Measurements from ENCODE around the gene EDARADD. TPM values are rescaled to one million over a fixed set of nuclear protein-coding genes. Genes with fewer than 3 reads are reported as not detected.

Gene EDARADD
- total RNA-seq, 1 donor from 2014 or later = 1.4 TPM

- Mint-ChIP-seq H3K4me3 (no peak overlapping the region), H3K36me3 (no peaks in the 10 kb centered on the region), H3K27me3 (ENCODE audit: insufficient read depth, low read depth) (peaks cover 8% of the 10 kb centered on the region), H3K9me3 (no peaks in the 10 kb centered on the region), H3K27ac (no peak overlapping the region), H3K4me1 (no peaks in the 10 kb centered on the region)
- H4K20me1 ChIP-seq (ENCODE audit: low read depth) = no peaks in the 10 kb centered on the region
- no peak overlapping the region for H3K4me3 ChIP-seq
- H3K27me3 ChIP-seq = no peaks in the 10 kb centered on the region
- H3K4me2 ChIP-seq = no peak overlapping the region
- no peak overlapping the region for H3K27ac ChIP-seq
- H2AFZ ChIP-seq (replicated peaks) = no peak overlapping the region
- DNase-seq (ENCODE audit: low spot score) = no peak
- H3K9me3 ChIP-seq (ENCODE audit: low read depth) = no peaks in the 10 kb centered on the region
- H3K79me2 ChIP-seq (ENCODE audit: low read depth) = no peaks in the 10 kb centered on the region
- no peak for TF ChIP-seq CTCF (IDR thresholded peaks at IDR 0.05)
- TF ChIP-seq EZH2phosphoT487 (IDR thresholded peaks at IDR 0.05) = no peak
- no peak for TF ChIP-seq EZH2 (IDR thresholded peaks at IDR 0.05)
- H3K36me3 ChIP-seq = no peaks in the 10 kb centered on the region
- H3K4me1 ChIP-seq = no peaks in the 10 kb centered on the region
- no peaks in the 10 kb centered on the region for H3F3A ChIP-seq (ENCODE audit: low read depth)
- H3K9ac ChIP-seq = no peak overlapping the region
Measured at GRCh38 chr1:236421022-236421421, 26.9 kb downstream of the EDARADD start.

GRCh38 chr1:236421850-236422516 lies 27.9 kb downstream of the EDARADD start:
- DNase-seq (ENCODE audit: low spot score) = no peak
- Histone ChIP-seq H3K9ac (no peak overlapping the region), H2AFZ (replicated peaks) (no peak overlapping the region), H3K4me2 (no peak overlapping the region), H3K27me3 (no peaks in the 10 kb centered on the region), H3K27ac (no peak overlapping the region), H3K4me1 (no peaks in the 10 kb centered on the region), H3K36me3 (no peaks in the 10 kb centered on the region), H3K9me3 (ENCODE audit: low read depth) (no peaks in the 10 kb centered on the region), H3F3A (ENCODE audit: low read depth) (no peaks in the 10 kb centered on the region), H4K20me1 (ENCODE audit: low read depth) (no peaks in the 10 kb centered on the region), H3K79me2 (ENCODE audit: low read depth) (no peaks in the 10 kb centered on the region), H3K4me3 (no peak overlapping the region)
- Mint-ChIP-seq H3K4me1 (no peaks in the 10 kb centered on the region), H3K27me3 (ENCODE audit: insufficient read depth, low read depth) (peaks cover 8% of the 10 kb centered on the region), H3K4me3 (no peak overlapping the region), H3K27ac (no peak overlapping the region), H3K36me3 (no peaks in the 10 kb centered on the region), H3K9me3 (no peaks in the 10 kb centered on the region)
- TF ChIP-seq EZH2 (IDR thresholded peaks at IDR 0.05) (no peak), EZH2phosphoT487 (IDR thresholded peaks at IDR 0.05) (no peak), CTCF (IDR thresholded peaks at IDR 0.05) (no peak)

GRCh38 chr1:236422517-236422876 lies 28.4 kb downstream of the EDARADD start:
- DNase-seq (ENCODE audit: low spot score) = no peak
- no peaks in the 10 kb centered on the region for H3K79me2 ChIP-seq (ENCODE audit: low read depth)
- H4K20me1 ChIP-seq (ENCODE audit: low read depth) = no peaks in the 10 kb centered on the region
- H2AFZ ChIP-seq (replicated peaks) = no peak overlapping the region
- no peak overlapping the region for H3K4me3 ChIP-seq
- no peaks in the 10 kb centered on the region for H3K4me1 ChIP-seq
- Mint-ChIP-seq H3K4me1 (no peaks in the 10 kb centered on the region), H3K27me3 (ENCODE audit: insufficient read depth, low read depth) (peaks cover 8% of the 10 kb centered on the region), H3K36me3 (no peaks in the 10 kb centered on the region), H3K9me3 (no peaks in the 10 kb centered on the region), H3K4me3 (no peak overlapping the region), H3K27ac (no peak overlapping the region)
- H3K4me2 ChIP-seq = no peak overlapping the region
- H3K9me3 ChIP-seq (ENCODE audit: low read depth) = no peaks in the 10 kb centered on the region
- H3K36me3 ChIP-seq = no peaks in the 10 kb centered on the region
- H3K27ac ChIP-seq = no peak overlapping the region
- H3K9ac ChIP-seq = no peak overlapping the region
- H3F3A ChIP-seq (ENCODE audit: low read depth) = no peaks in the 10 kb centered on the region
- H3K27me3 ChIP-seq = no peaks in the 10 kb centered on the region
- TF ChIP-seq CTCF (IDR thresholded peaks at IDR 0.05) = no peak
- TF ChIP-seq EZH2phosphoT487 (IDR thresholded peaks at IDR 0.05) = no peak
- TF ChIP-seq EZH2 (IDR thresholded peaks at IDR 0.05) = no peak

All from neural progenitor cell (in vitro differentiated cells).